ENCODE data around the gene FARS2.

DNA sequence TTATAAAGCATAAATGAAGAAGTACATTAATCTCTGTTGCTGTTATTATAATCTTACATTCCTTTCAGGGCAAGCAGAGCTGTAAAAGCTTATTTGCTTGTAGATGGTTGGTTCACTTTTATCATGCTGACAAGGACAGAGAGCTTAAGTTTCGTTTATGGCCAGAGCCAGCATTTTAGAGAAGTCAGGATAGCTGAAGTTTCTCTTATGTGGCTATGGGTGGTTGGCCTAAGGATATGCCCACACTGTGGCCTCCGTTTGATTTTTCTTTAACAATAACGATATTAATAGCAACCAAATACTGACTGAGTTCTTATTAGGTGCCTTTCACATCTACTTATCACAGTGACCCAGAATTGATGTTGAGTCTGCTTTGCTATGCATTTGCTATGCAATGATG is 78.5 kb downstream of the FARS2 start:
- TF ChIP-seq, protein P1, sequence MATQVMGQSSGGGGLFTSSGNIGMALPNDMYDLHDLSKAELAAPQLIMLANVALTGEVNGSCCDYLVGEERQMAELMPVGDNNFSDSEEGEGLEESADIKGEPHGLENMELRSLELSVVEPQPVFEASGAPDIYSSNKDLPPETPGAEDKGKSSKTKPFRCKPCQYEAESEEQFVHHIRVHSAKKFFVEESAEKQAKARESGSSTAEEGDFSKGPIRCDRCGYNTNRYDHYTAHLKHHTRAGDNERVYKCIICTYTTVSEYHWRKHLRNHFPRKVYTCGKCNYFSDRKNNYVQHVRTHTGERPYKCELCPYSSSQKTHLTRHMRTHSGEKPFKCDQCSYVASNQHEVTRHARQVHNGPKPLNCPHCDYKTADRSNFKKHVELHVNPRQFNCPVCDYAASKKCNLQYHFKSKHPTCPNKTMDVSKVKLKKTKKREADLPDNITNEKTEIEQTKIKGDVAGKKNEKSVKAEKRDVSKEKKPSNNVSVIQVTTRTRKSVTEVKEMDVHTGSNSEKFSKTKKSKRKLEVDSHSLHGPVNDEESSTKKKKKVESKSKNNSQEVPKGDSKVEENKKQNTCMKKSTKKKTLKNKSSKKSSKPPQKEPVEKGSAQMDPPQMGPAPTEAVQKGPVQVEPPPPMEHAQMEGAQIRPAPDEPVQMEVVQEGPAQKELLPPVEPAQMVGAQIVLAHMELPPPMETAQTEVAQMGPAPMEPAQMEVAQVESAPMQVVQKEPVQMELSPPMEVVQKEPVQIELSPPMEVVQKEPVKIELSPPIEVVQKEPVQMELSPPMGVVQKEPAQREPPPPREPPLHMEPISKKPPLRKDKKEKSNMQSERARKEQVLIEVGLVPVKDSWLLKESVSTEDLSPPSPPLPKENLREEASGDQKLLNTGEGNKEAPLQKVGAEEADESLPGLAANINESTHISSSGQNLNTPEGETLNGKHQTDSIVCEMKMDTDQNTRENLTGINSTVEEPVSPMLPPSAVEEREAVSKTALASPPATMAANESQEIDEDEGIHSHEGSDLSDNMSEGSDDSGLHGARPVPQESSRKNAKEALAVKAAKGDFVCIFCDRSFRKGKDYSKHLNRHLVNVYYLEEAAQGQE (tag by site-specific recombination; IDR thresholded peaks at IDR 0.05) = no peak
- TF ChIP-seq ZNF221 (tag by site-specific recombination; IDR thresholded peaks at IDR 0.05; ENCODE audit: borderline replicate concordance) (no peak), BCL11B (tag by site-specific recombination; IDR thresholded peaks at IDR 0.05; ENCODE audit: low read depth) (no peak), SETDB1 (IDR thresholded peaks at IDR 0.05; ENCODE audit: insufficient read length, low read length) (no peak), ZNF571 (tag by site-specific recombination; IDR thresholded peaks at IDR 0.05) (no peak), ZNF416 (tag by site-specific recombination; IDR thresholded peaks at IDR 0.05) (no peak)
- TF ChIP-seq, protein P2, sequence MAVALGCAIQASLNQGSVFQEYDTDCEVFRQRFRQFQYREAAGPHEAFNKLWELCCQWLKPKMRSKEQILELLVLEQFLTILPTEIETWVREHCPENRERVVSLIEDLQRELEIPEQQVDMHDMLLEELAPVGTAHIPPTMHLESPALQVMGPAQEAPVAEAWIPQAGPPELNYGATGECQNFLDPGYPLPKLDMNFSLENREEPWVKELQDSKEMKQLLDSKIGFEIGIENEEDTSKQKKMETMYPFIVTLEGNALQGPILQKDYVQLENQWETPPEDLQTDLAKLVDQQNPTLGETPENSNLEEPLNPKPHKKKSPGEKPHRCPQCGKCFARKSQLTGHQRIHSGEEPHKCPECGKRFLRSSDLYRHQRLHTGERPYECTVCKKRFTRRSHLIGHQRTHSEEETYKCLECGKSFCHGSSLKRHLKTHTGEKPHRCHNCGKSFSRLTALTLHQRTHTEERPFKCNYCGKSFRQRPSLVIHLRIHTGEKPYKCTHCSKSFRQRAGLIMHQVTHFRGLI (tag by site-specific recombination; IDR thresholded peaks at IDR 0.05) = no peak
- TF ChIP-seq, protein P3, sequence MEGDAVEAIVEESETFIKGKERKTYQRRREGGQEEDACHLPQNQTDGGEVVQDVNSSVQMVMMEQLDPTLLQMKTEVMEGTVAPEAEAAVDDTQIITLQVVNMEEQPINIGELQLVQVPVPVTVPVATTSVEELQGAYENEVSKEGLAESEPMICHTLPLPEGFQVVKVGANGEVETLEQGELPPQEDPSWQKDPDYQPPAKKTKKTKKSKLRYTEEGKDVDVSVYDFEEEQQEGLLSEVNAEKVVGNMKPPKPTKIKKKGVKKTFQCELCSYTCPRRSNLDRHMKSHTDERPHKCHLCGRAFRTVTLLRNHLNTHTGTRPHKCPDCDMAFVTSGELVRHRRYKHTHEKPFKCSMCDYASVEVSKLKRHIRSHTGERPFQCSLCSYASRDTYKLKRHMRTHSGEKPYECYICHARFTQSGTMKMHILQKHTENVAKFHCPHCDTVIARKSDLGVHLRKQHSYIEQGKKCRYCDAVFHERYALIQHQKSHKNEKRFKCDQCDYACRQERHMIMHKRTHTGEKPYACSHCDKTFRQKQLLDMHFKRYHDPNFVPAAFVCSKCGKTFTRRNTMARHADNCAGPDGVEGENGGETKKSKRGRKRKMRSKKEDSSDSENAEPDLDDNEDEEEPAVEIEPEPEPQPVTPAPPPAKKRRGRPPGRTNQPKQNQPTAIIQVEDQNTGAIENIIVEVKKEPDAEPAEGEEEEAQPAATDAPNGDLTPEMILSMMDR (tag by site-specific recombination; IDR thresholded peaks at IDR 0.05) = no peak
